Subcutaneous adipose tissue (tissue), 4 donors: ENCODE measurements around the gene UBASH3A. TPM values are rescaled to one million over a fixed set of nuclear protein-coding genes. Genes with fewer than 3 reads are reported as not detected.

Experiments used
- CTCF ChIP-seq: fragments of 450-650 bp; IDR thresholded peaks from one replicate; pipeline ENCODE4 v1.5.1; 2016; ENCODE audit warnings: low read depth, mild to moderate bottlenecking, control low read depth, antibody characterized with exemption, moderate library complexity
- total RNA-seq, 4 donors: library from RNA; depleted of rRNA; stranded (reverse); fragments of >200 nt; gene quantifications; one replicate each; pipeline ENCODE4 v1.1.0, GENCODE V29; 2016

Gene UBASH3A
- total RNA-seq, 4 donors from 2014 or later: 0.38 to 1.2 (median 0.66) TPM; not detected in 1

GRCh38 chr21:42478504-42478903, 74.8 kb downstream of the UBASH3A start:
- no peak for TF ChIP-seq CTCF

DNA sequence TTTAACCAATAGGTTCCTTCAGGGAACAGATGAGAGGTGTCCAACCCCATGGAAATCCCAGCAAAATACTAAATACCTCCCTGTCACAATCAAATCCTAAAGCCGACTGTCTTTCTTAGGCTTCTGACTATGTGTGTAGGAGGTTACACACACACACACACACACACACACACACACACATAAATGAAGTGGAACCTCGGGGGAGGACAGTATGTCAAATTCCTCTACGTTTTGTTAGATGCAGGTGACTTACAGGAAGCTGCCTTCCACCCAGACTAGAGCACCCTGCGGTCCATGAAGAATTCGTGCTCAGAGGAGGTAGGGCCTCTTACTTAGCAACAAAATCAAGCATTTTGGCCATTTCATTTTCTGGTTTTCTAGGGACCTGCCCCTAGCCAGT, 75.9 kb downstream of the UBASH3A start:
- no peak for TF ChIP-seq CTCF

GRCh38 chr21:42480736-42481135, 77.0 kb downstream of the UBASH3A start:
- no peak for TF ChIP-seq CTCF

GRCh38 chr21:42481169-42481568, 77.5 kb downstream of the UBASH3A start:
- TF ChIP-seq CTCF: no peak

DNA sequence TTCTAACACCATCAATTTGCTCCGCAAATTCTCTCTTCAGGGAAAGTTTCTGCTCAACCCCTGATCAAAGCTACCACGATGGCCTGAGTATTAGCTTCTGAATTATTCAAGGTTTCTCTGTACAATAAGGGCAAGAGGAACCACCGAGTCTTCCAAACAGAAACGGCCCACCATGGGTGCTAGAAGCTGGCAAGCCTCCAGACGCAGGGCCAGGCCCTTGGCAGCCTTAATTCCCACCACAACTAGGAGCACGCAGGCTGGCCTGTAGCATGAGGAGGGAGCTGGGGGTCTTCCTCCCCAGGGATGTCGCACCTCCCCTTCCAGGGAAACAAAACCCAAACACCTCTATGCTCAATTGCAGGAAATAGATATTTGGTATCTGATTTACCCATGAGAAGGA, 81.3 kb downstream of the UBASH3A start:
- TF ChIP-seq CTCF: no peak

GRCh38 chr21:42486072-42486471, 82.4 kb downstream of the UBASH3A start:
- TF ChIP-seq CTCF: no peak

DNA sequence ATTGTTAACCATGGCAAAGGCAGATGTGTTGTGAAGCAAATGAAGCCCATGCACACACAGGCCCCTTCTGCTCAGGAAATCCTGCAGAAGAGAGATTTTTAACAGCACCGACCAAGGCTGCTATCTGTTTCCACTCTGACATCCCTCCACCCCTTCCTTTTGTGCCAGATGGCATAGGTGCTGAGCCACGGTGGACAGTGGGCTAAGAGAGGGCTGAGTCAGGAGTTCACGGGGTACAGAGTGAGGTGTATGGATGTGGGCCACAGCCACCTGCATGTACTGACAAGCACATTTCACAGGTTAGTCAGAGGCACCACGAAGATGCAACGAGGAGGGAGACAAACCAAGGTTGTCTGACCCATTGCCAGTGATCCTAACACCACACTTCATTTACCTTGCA, 82.8 kb downstream of the UBASH3A start:
- no peak for TF ChIP-seq CTCF
